HAP-1 (cell line): Measurements from ENCODE around the gene MAMDC4.
"Not testable (repeated sequence)": the region's sequence is repeated elsewhere in the genome, so short reads cannot be mapped to it uniquely, and the experiment has no call there.

Experiments
- DNase-seq, 2 experiments: peaks; one replicate each; pipeline ENCODE4 v3.0.0-alpha.2; 2016 to 2020; ENCODE audit warnings: low spot score in 2 of 2
- H3K27me3 ChIP-seq: fragments of 250-450 bp; sonication (Bioruptor Pico); 2 replicates; pipeline ENCODE4 v1.5.1; 2020; ENCODE audit warnings: low read depth, mild to moderate bottlenecking, moderate library complexity
- H3K36me3 ChIP-seq: fragments of 250-450 bp; sonication (Bioruptor Pico); replicated peaks from 2 replicates; pipeline ENCODE4 v1.5.1; 2020; ENCODE audit warnings: mild to moderate bottlenecking
- H3K4me1 ChIP-seq: fragments of 250-450 bp; sonication (Bioruptor Pico); 2 replicates; pipeline ENCODE4 v1.5.1; 2020; ENCODE audit warnings: mild to moderate bottlenecking
- H3K4me3 ChIP-seq: fragments of 250-450 bp; sonication (Bioruptor Pico); 2 replicates; pipeline ENCODE4 v1.5.1; 2020; ENCODE audit warnings: mild to moderate bottlenecking, moderate library complexity
- H3K9me3 ChIP-seq: fragments of 250-450 bp; sonication (Bioruptor Pico); 2 replicates; pipeline ENCODE4 v1.5.1; 2020; ENCODE audit warnings: mild to moderate bottlenecking, moderate library complexity
- in situ Hi-C: fragments of 300-500 bp; cut with MboI; formaldehyde crosslinking; loops from 3 replicates; pipeline ENCODE4 v1.14.3; 2020; ENCODE audit warnings: low sequenced_read_pairs, inconsistent platforms, mixed read lengths

The MAMDC4 gene

GRCh38 chr9:136883670-136884069 is 31.5 kb downstream of the MAMDC4 start:
- H3K9me3 ChIP-seq, H3K4me1 ChIP-seq, DNase-seq, in situ Hi-C loops, H3K27me3 ChIP-seq, H3K4me3 ChIP-seq, H3K36me3 ChIP-seq: not testable (repeated sequence)

GRCh38 chr9:136885950-136886578 is 33.9 kb downstream of the MAMDC4 start, which contains the start of gene TRAF2:
TSS of gene TRAF2 (plus strand) at chr9:136886516. CDS start at chr9:136898741, 12,225 bp downstream.
- Histone ChIP-seq H3K27me3 (no peaks in the 10 kb centered on the region), H3K4me1 (peaks cover 3% of the 10 kb centered on the region; the same call in 1 of the 2 replicates), H3K4me3 (peak within 1 kb of the TSS; percentile 77), H3K9me3 (no peaks in the 10 kb centered on the region), H3K36me3 (peaks cover 9% of the 10 kb centered on the region)
- in situ Hi-C loops: no loop called here
- DNase-seq: peak; percentile 92 to 98

- DNase-seq: peak; percentile 23 to 64
- in situ Hi-C loops: no loop called here
- Histone ChIP-seq H3K4me1 (peaks cover 3% of the 10 kb centered on the region; the same call in 1 of the 2 replicates), H3K9me3 (no peaks in the 10 kb centered on the region), H3K36me3 (peaks cover 9% of the 10 kb centered on the region), H3K27me3 (no peaks in the 10 kb centered on the region), H3K4me3 (peak overlapping the region; percentile 77)
Measured at GRCh38 chr9:136886610-136887597, 34.8 kb downstream of the MAMDC4 start.

DNA sequence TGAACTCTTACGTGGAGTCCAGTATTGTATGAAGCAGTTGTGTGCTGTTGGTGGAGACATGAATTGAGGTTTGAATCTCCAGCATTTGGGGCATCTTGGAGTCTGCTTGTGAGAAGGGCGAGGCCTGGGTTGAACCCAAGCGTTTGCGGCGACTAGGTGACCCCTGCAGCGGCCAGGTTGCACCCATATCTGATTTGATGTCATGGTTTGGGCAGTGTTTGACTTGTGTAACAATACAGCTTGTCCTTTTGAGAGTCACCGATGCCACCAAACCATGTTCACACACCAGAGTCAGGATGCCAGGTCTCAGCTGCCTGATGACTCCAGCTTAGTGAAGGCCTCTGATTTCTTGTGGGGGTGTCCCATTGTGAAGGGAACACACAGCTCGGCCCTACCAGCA is 36.3 kb downstream of the MAMDC4 start:
- Histone ChIP-seq H3K4me3 (no peak overlapping the region), H3K4me1 (peaks cover 3% of the 10 kb centered on the region; the same call in 1 of the 2 replicates), H3K36me3 (peaks cover 9% of the 10 kb centered on the region), H3K9me3 (no peaks in the 10 kb centered on the region), H3K27me3 (no peaks in the 10 kb centered on the region)
- DNase-seq: no peak
- in situ Hi-C loops: no loop called here

- H3K4me3 ChIP-seq: no peak overlapping the region
- H3K36me3 ChIP-seq: peaks cover 9% of the 10 kb centered on the region
- peaks cover 3% of the 10 kb centered on the region; the same call in 1 of the 2 replicates for H3K4me1 ChIP-seq
- in situ Hi-C loops: no loop called here
- no peaks in the 10 kb centered on the region for H3K9me3 ChIP-seq
- H3K27me3 ChIP-seq: no peaks in the 10 kb centered on the region
- no peak for DNase-seq
Measured at GRCh38 chr9:136889858-136890257, 37.7 kb downstream of the MAMDC4 start.

GRCh38 chr9:136890661-136891060 is 38.5 kb downstream of the MAMDC4 start:
- Histone ChIP-seq H3K9me3 (no peaks in the 10 kb centered on the region), H3K36me3 (peaks cover 9% of the 10 kb centered on the region), H3K4me3 (no peak overlapping the region), H3K27me3 (no peaks in the 10 kb centered on the region), H3K4me1 (peaks cover 3% of the 10 kb centered on the region; the same call in 1 of the 2 replicates)
- in situ Hi-C loops: no loop called here
- no peak for DNase-seq

- Histone ChIP-seq H3K4me1 (no peaks in the 10 kb centered on the region), H3K4me3 (no peak overlapping the region), H3K9me3 (no peaks in the 10 kb centered on the region), H3K36me3 (peaks cover 26% of the 10 kb centered on the region), H3K27me3 (no peaks in the 10 kb centered on the region)
- in situ Hi-C loops: no loop called here
- no peak for DNase-seq
Measured at GRCh38 chr9:136896027-136896426, 43.9 kb downstream of the MAMDC4 start.

- DNase-seq: no peak
- no peaks in the 10 kb centered on the region for H3K27me3 ChIP-seq
- no peaks in the 10 kb centered on the region for H3K4me1 ChIP-seq
- no peak overlapping the region for H3K4me3 ChIP-seq
- in situ Hi-C loops: no loop called here
- H3K9me3 ChIP-seq: no peaks in the 10 kb centered on the region
- H3K36me3 ChIP-seq: peaks cover 47% of the 10 kb centered on the region
Measured at GRCh38 chr9:136898483-136899100, 46.4 kb downstream of the MAMDC4 start.

DNA sequence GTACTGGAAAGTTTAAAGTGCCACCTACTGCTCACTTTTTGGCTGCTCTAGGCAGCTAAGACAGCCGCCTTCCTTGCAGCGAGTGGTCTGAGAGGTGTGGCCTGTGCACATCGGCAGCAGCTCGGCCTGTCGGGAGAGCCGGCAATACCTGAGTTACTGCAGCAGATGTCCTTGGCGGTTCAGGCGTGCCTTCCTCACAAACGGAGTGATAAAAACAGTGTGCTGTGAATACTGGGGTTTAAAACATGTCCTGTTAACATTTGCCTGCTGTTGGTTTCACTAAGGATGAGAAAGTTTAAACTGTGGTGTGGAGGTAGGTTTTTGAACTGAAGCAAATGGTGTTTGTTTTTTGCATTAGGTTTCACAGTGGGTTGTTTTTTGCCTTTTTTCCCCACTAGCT is 47.0 kb downstream of the MAMDC4 start:
- no peaks in the 10 kb centered on the region for H3K9me3 ChIP-seq
- no peak for DNase-seq
- in situ Hi-C loops: no loop called here
- H3K36me3 ChIP-seq: peaks cover 50% of the 10 kb centered on the region
- no peaks in the 10 kb centered on the region for H3K4me1 ChIP-seq
- H3K4me3 ChIP-seq: no peak overlapping the region
- H3K27me3 ChIP-seq: no peaks in the 10 kb centered on the region

- no peak for DNase-seq
- no peaks in the 10 kb centered on the region for H3K27me3 ChIP-seq
- peaks cover 56% of the 10 kb centered on the region for H3K36me3 ChIP-seq
- in situ Hi-C loops: no loop called here
- H3K4me3 ChIP-seq: no peak overlapping the region
- H3K9me3 ChIP-seq: no peaks in the 10 kb centered on the region
- H3K4me1 ChIP-seq: no peaks in the 10 kb centered on the region
Measured at GRCh38 chr9:136900556-136900955, 48.4 kb downstream of the MAMDC4 start.

DNA sequence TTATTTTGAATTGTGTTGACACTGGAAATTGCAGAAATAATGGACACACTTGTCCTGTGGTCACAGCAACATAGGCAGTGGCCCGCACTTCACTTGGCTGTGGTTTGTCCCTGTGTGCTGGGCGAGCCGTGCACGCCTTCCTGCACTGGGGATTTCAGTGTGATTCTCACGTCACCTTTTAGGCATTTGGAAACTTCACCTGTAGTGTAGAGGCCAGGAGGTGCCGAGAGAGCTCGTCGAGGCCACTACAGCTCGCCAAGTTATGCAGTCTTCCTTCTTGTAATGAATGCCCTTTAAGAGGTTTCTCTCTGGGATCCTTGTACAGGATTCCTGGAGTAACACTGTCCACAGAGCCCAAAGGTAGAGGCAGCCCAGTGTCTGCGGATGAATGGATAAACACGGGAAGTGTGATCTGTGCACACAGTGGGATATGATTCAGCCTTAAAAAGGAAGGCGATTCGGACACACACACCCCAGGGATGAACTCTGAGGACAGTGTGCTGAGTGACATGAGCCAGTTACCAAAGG is 48.9 kb downstream of the MAMDC4 start:
- H3K9me3 ChIP-seq: no peaks in the 10 kb centered on the region
- in situ Hi-C loops: no loop called here
- no peaks in the 10 kb centered on the region for H3K27me3 ChIP-seq
- peaks cover 61% of the 10 kb centered on the region for H3K36me3 ChIP-seq
- no peak for DNase-seq
- H3K4me3 ChIP-seq: no peak overlapping the region
- H3K4me1 ChIP-seq: no peaks in the 10 kb centered on the region

- in situ Hi-C loops: no loop called here
- H3K4me3 ChIP-seq: no peak overlapping the region
- H3K9me3 ChIP-seq: no peaks in the 10 kb centered on the region
- peaks cover 67% of the 10 kb centered on the region for H3K36me3 ChIP-seq
- H3K27me3 ChIP-seq: no peaks in the 10 kb centered on the region
- no peaks in the 10 kb centered on the region for H3K4me1 ChIP-seq
- no peak for DNase-seq
Measured at GRCh38 chr9:136901516-136902258, 49.5 kb downstream of the MAMDC4 start.

DNA sequence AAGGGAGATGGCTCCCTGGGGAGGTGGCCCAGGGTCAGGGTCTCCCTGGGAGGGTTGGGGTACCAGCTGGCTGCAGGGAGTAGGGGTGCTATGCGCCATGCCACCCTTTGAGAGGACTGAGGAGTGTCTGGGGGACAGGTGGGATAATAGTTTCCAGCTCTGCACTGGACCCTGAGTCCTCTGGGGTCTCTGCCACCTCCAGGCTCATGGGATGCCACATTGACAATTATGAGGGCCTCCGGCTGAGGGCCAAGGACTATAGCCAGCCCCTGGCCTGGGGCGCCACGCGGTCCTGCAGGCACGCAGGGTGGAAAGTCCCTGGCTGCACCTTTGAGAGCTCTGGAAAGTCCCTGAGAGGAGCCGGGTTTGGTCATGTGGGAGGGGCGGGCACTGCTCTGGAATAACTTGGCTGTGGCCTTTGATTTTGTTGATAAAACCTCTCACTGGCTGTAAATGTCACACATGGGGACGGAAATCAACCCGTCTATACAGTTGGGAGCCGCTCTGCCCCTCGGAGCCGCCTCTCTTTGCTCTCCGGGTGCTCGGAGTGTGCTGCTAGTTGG is 50.2 kb downstream of the MAMDC4 start:
- Histone ChIP-seq H3K4me1 (no peaks in the 10 kb centered on the region), H3K9me3 (no peaks in the 10 kb centered on the region), H3K4me3 (no peak overlapping the region), H3K36me3 (peaks cover 73% of the 10 kb centered on the region), H3K27me3 (no peaks in the 10 kb centered on the region)
- in situ Hi-C loops: no loop called here
- no peak for DNase-seq
